HCT116 (cell line): Measurements from ENCODE around the gene PANK3.

ENCODE experiments used
- EGR1 ChIP-seq: IDR thresholded peaks from 2 replicates; pipeline ENCODE4 v1.6.1; 2012; ENCODE audit warnings: low read depth
- ELF1 ChIP-seq: IDR thresholded peaks from 2 replicates; pipeline ENCODE4 v1.6.1; 2012; ENCODE audit warnings: low read depth, borderline replicate concordance
- POLR2AphosphoS5 ChIP-seq: IDR thresholded peaks from 2 replicates; pipeline ENCODE4 v1.6.1; 2011; ENCODE audit warnings: mild to moderate bottlenecking, low read depth, low read length, moderate library complexity
- RAD21 ChIP-seq: IDR thresholded peaks from 2 replicates; pipeline ENCODE4 v1.6.1; 2012; ENCODE audit warnings: low read depth, mild to moderate bottlenecking
- TF ChIP-seq, protein P1 (sequence below), 3 experiments: fragments of 200-600 bp in 1 of 3; sonication (generic) in 1 of 3; IDR thresholded peaks in 2 of 3; conservative IDR thresholded peaks in 1 of 3; 2 replicates each; pipeline ENCODE4 v1.5.1; 2012 to 2017; ENCODE audit warnings: low read depth in 2 of 3, low read length in 2 of 3, antibody characterized with exemption in 1 of 3, borderline replicate concordance in 1 of 3, control low read depth in 1 of 3, mild to moderate bottlenecking in 1 of 3, mixed read lengths in 1 of 3, mixed run types in 1 of 3, moderate library complexity in 1 of 3; ENCODE audit not compliant: insufficient read depth in 1 of 3
- TF ChIP-seq, protein P2 (sequence below): IDR thresholded peaks from 2 replicates; pipeline ENCODE4 v1.6.1; 2012

DNA sequence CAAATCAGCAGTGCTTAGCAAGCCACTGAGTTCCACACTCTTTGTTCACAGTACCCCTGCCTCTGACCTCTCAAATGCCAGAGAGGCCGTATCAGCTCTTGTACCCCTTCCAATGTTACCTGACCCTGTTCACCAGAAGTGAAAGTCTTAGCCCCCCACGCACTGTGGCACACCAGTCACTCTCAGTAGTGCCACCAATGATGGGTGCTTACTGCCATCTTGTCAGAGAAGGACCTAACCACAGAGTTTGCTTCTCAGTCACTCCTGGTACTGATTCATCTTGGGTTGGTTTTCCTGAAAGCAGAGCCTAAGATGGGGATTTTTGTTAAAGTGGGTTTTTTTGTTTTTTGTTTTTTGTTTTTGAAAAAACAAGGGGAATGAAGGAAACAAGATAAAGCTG is 28.8 kb upstream of the PANK3 start:
- TF ChIP-seq, protein P1, sequence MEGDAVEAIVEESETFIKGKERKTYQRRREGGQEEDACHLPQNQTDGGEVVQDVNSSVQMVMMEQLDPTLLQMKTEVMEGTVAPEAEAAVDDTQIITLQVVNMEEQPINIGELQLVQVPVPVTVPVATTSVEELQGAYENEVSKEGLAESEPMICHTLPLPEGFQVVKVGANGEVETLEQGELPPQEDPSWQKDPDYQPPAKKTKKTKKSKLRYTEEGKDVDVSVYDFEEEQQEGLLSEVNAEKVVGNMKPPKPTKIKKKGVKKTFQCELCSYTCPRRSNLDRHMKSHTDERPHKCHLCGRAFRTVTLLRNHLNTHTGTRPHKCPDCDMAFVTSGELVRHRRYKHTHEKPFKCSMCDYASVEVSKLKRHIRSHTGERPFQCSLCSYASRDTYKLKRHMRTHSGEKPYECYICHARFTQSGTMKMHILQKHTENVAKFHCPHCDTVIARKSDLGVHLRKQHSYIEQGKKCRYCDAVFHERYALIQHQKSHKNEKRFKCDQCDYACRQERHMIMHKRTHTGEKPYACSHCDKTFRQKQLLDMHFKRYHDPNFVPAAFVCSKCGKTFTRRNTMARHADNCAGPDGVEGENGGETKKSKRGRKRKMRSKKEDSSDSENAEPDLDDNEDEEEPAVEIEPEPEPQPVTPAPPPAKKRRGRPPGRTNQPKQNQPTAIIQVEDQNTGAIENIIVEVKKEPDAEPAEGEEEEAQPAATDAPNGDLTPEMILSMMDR (IDR thresholded peaks at IDR 0.05 in 2 of 3, conservative IDR thresholded peaks at IDR 0.05 in 1 of 3; ENCODE audit: borderline replicate concordance in 1 of 3, insufficient read depth in 1 of 3, low read depth in 2 of 3, low read length in 2 of 3), result no peak
- TF ChIP-seq ELF1 (no peak), POLR2AphosphoS5 (no peak), EGR1 (no peak), RAD21 (no peak)
- TF ChIP-seq, protein P2, sequence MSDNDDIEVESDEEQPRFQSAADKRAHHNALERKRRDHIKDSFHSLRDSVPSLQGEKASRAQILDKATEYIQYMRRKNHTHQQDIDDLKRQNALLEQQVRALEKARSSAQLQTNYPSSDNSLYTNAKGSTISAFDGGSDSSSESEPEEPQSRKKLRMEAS, result no peak
